Heart right ventricle (tissue), 16 donors: ENCODE measurements around the gene PAPLN. TPM values are rescaled to one million over a fixed set of nuclear protein-coding genes. Genes with fewer than 3 reads are reported as not detected.

Source experiments
- ATAC-seq, 8 donors: fragments of 200-7000 bp; cut with Tn5 transposase; one replicate each; pipeline ENCODE4 v1.9.1; 2020; ENCODE audit warnings: mild to moderate bottlenecking in 8 of 8, moderate library complexity in 8 of 8, moderate number of reproducible peaks in 1 of 8
- DNase-seq, 2 donors: peaks; one replicate each; pipeline ENCODE4 v3.0.0-alpha.2; 2020
- H3K27ac ChIP-seq, 10 donors: fragments of 200-600 bp; sonication (generic) in 2 of 10; one replicate each; pipeline versions ENCODE4 v1.5.0 to v1.8.0; 2020 to 2022; ENCODE audit warnings: mild to moderate bottlenecking in 3 of 10
- H3K27me3 ChIP-seq, 7 donors: fragments of 200-600 bp; one replicate each; pipeline ENCODE4 v1.8.0; 2021 to 2022; ENCODE audit warnings: mild to moderate bottlenecking in 2 of 7
- H3K36me3 ChIP-seq, 9 donors: fragments of 200-600 bp; sonication (generic) in 1 of 9; one replicate each; pipeline versions ENCODE4 v1.5.0 to v1.8.0; 2020 to 2022; ENCODE audit warnings: mild to moderate bottlenecking in 2 of 9
- H3K4me1 ChIP-seq, 9 donors: fragments of 200-600 bp; sonication (generic) in 1 of 9; one replicate each; pipeline versions ENCODE4 v1.5.0 to v1.8.0; 2020 to 2022; ENCODE audit warnings: mild to moderate bottlenecking in 4 of 9
- H3K4me3 ChIP-seq, 10 donors: fragments of 200-600 bp; sonication (generic) in 2 of 10; one replicate each; pipeline versions ENCODE4 v1.5.0 to v1.8.0; 2020 to 2022; ENCODE audit warnings: mild to moderate bottlenecking in 7 of 10, moderate library complexity in 2 of 10
- H3K9me3 ChIP-seq, 11 donors: fragments of 200-600 bp in 10 of 11; sonication (generic) in 2 of 11; one replicate each; pipeline versions ENCODE4 v1.5.0 to v1.8.0; 2013 to 2022; ENCODE audit warnings: mild to moderate bottlenecking in 2 of 11, control low read depth in 1 of 11, moderate library complexity in 1 of 11
- WGBS, 2 donors: extraction: QIAGEN DNeasy Blood & Tissue Kit; methylation state at CpG; one replicate each; pipeline ENCODE4 v1.1.7; 2013; ENCODE audit warnings: inconsistent platforms in 1 of 2; 5-methylcytosine and 5-hydroxymethylcytosine counted together
- intact Hi-C, 10 donors: fragments of 100-400 bp; cut with DNase I; formaldehyde crosslinking; loops; one replicate each; pipeline versions ENCODE4 v1.11.1 to v1.14.2; 2022
- polyA plus RNA-seq, 2 donors: library from polyadenylated mRNA; stranded (reverse); fragments of 200-250 nt; gene quantifications; one replicate each; pipeline ENCODE4 v1.2.3, GENCODE V29; 2013
- total RNA-seq, 10 donors: library from RNA; stranded (reverse); fragmentation: NEBNext Ultra II Directional in 3 of 10; extraction: Animal tissue kit (Norgen Biotek cat#: 25700) in 3 of 10; gene quantifications; one replicate each; pipeline versions ENCODE4 v1.2.1 to v1.2.4, GENCODE V29; 2021 to 2023
- TF ChIP-seq, protein P1 (sequence below), 9 donors: fragments of 200-600 bp; sonication (generic) in 2 of 9; IDR thresholded peaks; one replicate each; pipeline versions ENCODE4 v1.5.0 to v1.8.0; 2021 to 2022; ENCODE audit warnings: antibody characterized with exemption in 9 of 9, mild to moderate bottlenecking in 5 of 9, moderate library complexity in 1 of 9
- donor health status: Arrhythmogenic right ventricular cardiomyopathy.
- donor health status: ischemic (EF 13 %, LVEDD 7.1; RV severe dilation, severe dysfunction).
- donor health status: healthy with polysubstance abuse.
- donor health status: DM: no; HTN: yes; CAD: no.
- donor health status: DM: no; HTN: no; CAD: no.
- donor health status: ischemic (EF 25% LVEDD 6.9; RV normal size, moderate dysfunction).
- donor health status: ischemic (EF 25% LVEDD 5.7; RV mildly dilated, moderate dysfunction).
- donor health status: healthy.
- donor health status: DM: yes; HTN: yes; CAD: no.
- donor health status: Ischemic cardiomyopathy.
- donor health status: ischemic (EF 35%, LVEDD 5.7; RV mildly dilated, moderate dysfunction).
- donor health status: nonischemic (EF 11% LVEDD 7.7; RV severe dilation, severe dysfunction).
- donor health status: DM: yes; HTN: yes; CAD: no.
- donor health status: PGD.
- donor health status: ischemic (EF 29% LVEDD 5.4; RV normal size, mild dysfunction).
- donor health status: nonischemic (EF 23%, LVEDD 6.1; RV moderate dilation, normal function).

Gene PAPLN
- total and polyA plus RNA-seq, 12 donors, result 0.64 to 4.1 (median 1.8) TPM

DNA sequence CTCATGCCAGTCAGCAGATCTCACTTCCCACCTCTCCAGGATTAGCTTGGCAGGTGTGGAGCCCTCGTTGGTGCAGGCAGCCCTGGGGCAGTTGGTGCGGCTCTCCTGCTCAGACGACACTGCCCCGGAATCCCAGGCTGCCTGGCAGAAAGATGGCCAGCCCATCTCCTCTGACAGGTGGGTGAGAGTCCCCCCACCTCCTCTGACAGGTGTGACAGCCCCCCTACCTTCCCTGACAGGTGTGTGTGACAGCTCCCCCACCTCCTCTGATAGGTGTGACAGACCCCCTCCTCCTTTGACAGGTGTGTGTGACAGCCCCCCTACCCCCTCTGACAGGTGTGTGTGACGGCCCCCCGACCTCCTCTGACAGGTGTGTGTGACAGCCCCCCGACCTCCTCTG lies 26.3 kb downstream of the PAPLN start:
- Histone ChIP-seq H3K4me1 (no peaks in the 10 kb centered on the region), H3K27ac (no peak overlapping the region), H3K9me3 (no peaks in the 10 kb centered on the region), H3K4me3 (no peak overlapping the region), H3K36me3 (no peaks in the 10 kb centered on the region), H3K27me3 (peaks cover 0 to 3% (median 0%) of the 10 kb centered on the region in 7 donors)
- no peak for ATAC-seq
- TF ChIP-seq, protein P1, sequence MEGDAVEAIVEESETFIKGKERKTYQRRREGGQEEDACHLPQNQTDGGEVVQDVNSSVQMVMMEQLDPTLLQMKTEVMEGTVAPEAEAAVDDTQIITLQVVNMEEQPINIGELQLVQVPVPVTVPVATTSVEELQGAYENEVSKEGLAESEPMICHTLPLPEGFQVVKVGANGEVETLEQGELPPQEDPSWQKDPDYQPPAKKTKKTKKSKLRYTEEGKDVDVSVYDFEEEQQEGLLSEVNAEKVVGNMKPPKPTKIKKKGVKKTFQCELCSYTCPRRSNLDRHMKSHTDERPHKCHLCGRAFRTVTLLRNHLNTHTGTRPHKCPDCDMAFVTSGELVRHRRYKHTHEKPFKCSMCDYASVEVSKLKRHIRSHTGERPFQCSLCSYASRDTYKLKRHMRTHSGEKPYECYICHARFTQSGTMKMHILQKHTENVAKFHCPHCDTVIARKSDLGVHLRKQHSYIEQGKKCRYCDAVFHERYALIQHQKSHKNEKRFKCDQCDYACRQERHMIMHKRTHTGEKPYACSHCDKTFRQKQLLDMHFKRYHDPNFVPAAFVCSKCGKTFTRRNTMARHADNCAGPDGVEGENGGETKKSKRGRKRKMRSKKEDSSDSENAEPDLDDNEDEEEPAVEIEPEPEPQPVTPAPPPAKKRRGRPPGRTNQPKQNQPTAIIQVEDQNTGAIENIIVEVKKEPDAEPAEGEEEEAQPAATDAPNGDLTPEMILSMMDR (IDR thresholded peaks at IDR 0.05), result no peak
- DNase-seq, result no peak
- intact Hi-C loops, result no loop called here
- 84 to 88% methylated on average over 7 of the region's 7 CpGs for WGBS, 2 donors

DNA sequence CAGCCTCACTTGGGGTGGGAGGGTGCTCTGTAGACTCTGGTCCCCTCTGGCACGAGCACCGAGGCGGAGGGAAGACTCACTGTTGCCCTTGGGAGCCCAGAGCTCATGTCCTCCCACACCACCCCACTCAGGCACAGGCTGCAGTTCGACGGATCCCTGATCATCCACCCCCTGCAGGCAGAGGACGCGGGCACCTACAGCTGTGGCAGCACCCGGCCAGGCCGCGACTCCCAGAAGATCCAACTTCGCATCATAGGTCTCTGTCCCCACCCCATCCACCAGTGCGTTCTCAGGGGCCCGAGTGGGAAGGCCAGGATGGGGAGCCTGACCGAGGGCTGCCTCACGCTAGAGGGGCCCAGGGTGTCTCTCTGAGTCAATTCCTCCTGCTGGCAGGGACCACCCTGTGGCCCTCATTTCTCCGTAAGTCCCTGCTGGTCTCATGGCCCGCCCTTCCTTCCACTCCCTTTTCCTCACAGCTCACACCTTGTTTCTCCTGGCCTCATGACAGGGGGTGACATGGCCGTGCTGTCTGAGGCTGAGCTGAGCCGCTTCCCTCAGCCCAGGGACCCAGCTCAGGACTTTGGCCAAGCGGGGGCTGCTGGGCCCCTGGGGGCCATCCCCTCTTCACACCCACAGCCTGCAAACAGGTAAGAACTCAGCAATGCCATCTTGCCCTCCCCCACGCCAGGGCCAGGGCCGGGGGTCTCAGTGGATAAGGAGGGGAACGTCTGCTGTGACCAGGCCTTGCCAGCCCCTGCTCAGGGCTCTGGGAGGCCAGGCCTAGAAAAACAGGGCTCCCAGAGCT lies 27.0 kb downstream of the PAPLN start:
- ATAC-seq, result no peak
- peaks cover 0 to 3% (median 0%) of the 10 kb centered on the region in 7 donors for H3K27me3 ChIP-seq
- no peaks in the 10 kb centered on the region for H3K36me3 ChIP-seq
- intact Hi-C loops, result no loop called here
- H3K9me3 ChIP-seq, result no peaks in the 10 kb centered on the region
- DNase-seq, result no peak
- H3K4me3 ChIP-seq, result no peak overlapping the region
- H3K27ac ChIP-seq, result no peak overlapping the region
- 84 to 85% methylated on average over 23 of the region's 23 CpGs for WGBS, 2 donors
- TF ChIP-seq, protein P1 (IDR thresholded peaks at IDR 0.05), result no peak
- peaks cover 0 to 3% (median under 1%) of the 10 kb centered on the region in 9 donors for H3K4me1 ChIP-seq

GRCh38 chr14:73264885-73265720 lies 27.8 kb downstream of the PAPLN start:
- ATAC-seq (no peak), DNase-seq (no peak)
- intact Hi-C loops, result no loop called here
- H3K4me1 ChIP-seq, result peaks cover 4 to 11% (median 8%) of the 10 kb centered on the region in 9 donors
- 85 to 86% methylated on average over 18 of the region's 18 CpGs for WGBS, 2 donors
- H3K9me3 ChIP-seq, result no peaks in the 10 kb centered on the region
- H3K27ac ChIP-seq, result no peak overlapping the region
- TF ChIP-seq, protein P1 (IDR thresholded peaks at IDR 0.05), result no peak
- no peak overlapping the region for H3K4me3 ChIP-seq
- H3K27me3 ChIP-seq, result peaks cover 0 to 3% (median 0%) of the 10 kb centered on the region in 7 donors
- H3K36me3 ChIP-seq, result no peaks in the 10 kb centered on the region

DNA sequence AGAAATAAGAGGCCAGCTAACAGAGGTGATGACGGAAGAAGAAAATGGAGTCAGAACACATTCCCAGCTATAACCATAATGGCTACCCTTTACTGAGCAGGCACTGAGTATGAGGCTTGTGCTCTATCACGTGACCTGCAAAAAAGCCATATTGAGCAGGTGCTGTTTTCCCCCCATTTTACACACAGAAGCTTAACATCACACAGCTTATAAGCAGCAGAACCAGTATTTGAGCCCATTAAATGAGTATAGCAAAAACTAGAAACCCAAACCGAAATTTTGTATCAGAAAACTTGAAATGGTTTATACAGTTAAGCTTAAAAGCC lies 28.4 kb downstream of the PAPLN start:
- TF ChIP-seq, protein P1 (IDR thresholded peaks at IDR 0.05), result no peak
- Histone ChIP-seq H3K9me3 (no peaks in the 10 kb centered on the region), H3K27me3 (peaks cover 0 to 3% (median 0%) of the 10 kb centered on the region in 7 donors), H3K4me1 (peaks cover 4 to 17% (median 8%) of the 10 kb centered on the region in 9 donors), H3K4me3 (no peak overlapping the region), H3K36me3 (no peaks in the 10 kb centered on the region), H3K27ac (no peak overlapping the region)
- ATAC-seq (no peak), DNase-seq (no peak)
- WGBS, 2 donors, result 90 to 92% methylated on average over 3 of the region's 3 CpGs
- intact Hi-C loops, result no loop called here
